Vagina (tissue), 2 donors: Measurements from ENCODE around the gene BRD7. TPM values are rescaled to one million over a fixed set of nuclear protein-coding genes. Genes with fewer than 3 reads are reported as not detected.

ENCODE experiments used
- DNase-seq, 2 donors: peaks; one replicate each; pipeline ENCODE4 v3.0.0-alpha.2; 2017; ENCODE audit errors: extremely low spot score in 2 of 2
- H3K27ac ChIP-seq: fragments of 200-600 bp; sonication (generic); one replicate; pipeline ENCODE4 v1.5.1; 2019
- H3K27me3 ChIP-seq: fragments of 200-600 bp; sonication (generic); one replicate; pipeline ENCODE4 v1.5.1; 2019
- H3K36me3 ChIP-seq, 2 donors: fragments of 200-600 bp; sonication (generic); one replicate each; pipeline ENCODE4 v1.5.1; 2017 to 2019
- H3K4me1 ChIP-seq: fragments of 200-600 bp; sonication (generic); one replicate; pipeline ENCODE4 v1.5.1; 2019
- H3K4me3 ChIP-seq, 2 donors: fragments of 200-600 bp; sonication (generic); 1 replicate in 1 of 2; 2 replicates in 1 of 2; pipeline ENCODE4 v1.5.1; 2016 to 2019
- H3K9me3 ChIP-seq: fragments of 200-600 bp; sonication (generic); one replicate; pipeline ENCODE4 v1.5.1; 2019
- CTCF ChIP-seq, 3 experiments: fragments of 450-650 bp in 2 of 3; fragments of 200-600 bp in 1 of 3; sonication (generic) in 1 of 3; IDR thresholded peaks; one replicate each; pipeline ENCODE4 v1.5.1; 2017 to 2019; ENCODE audit warnings: antibody characterized with exemption in 3 of 3, mild to moderate bottlenecking in 2 of 3, moderate library complexity in 2 of 3
- POLR2A ChIP-seq, 2 donors: fragments of 450-650 bp; IDR thresholded peaks; one replicate each; pipeline ENCODE4 v1.6.1; 2017; ENCODE audit warnings: antibody characterized with exemption in 2 of 2, mild to moderate bottlenecking in 2 of 2, moderate library complexity in 2 of 2
- POLR2AphosphoS5 ChIP-seq, 2 donors: sonication (generic); formaldehyde crosslinking; IDR thresholded peaks; one replicate each; pipeline ENCODE4 v1.9.0; 2017; ENCODE audit warnings: antibody characterized with exemption in 2 of 2, mild to moderate bottlenecking in 2 of 2, low read depth in 1 of 2; ENCODE audit not compliant: insufficient read depth in 1 of 2
- intact Hi-C: fragments of 100-400 bp; cut with DNase I; formaldehyde crosslinking; loops from one replicate; pipeline ENCODE4 v1.15.1; 2023
- total RNA-seq: library from RNA; depleted of rRNA; stranded (reverse); fragments of >200 nt; gene quantifications from one replicate; pipeline ENCODE4 v1.2.3, GENCODE V29; 2016

BRD7 gene
- total RNA-seq, 1 donor from 2014 or later = 49.6 TPM

GRCh38 chr16:50279504-50279865 lies 89.3 kb downstream of the BRD7 start:
- no peak for DNase-seq
- H3K27me3 ChIP-seq = no peaks in the 10 kb centered on the region
- no peak overlapping the region for H3K4me3 ChIP-seq
- no peak for TF ChIP-seq POLR2AphosphoS5 (IDR thresholded peaks at IDR 0.05; ENCODE audit: insufficient read depth in 1 of 2, low read depth in 1 of 2)
- no peak for TF ChIP-seq CTCF (IDR thresholded peaks at IDR 0.05)
- TF ChIP-seq POLR2A (IDR thresholded peaks at IDR 0.05) = no peak
- no peaks in the 10 kb centered on the region for H3K36me3 ChIP-seq
- H3K9me3 ChIP-seq = no peaks in the 10 kb centered on the region
- H3K4me1 ChIP-seq = peaks cover 21% of the 10 kb centered on the region
- H3K27ac ChIP-seq = no peak overlapping the region
- intact Hi-C loops = no loop called here

- Histone ChIP-seq H3K36me3 (no peaks in the 10 kb centered on the region), H3K27me3 (no peaks in the 10 kb centered on the region), H3K27ac (no peak overlapping the region), H3K4me3 (no peak overlapping the region), H3K9me3 (no peaks in the 10 kb centered on the region), H3K4me1 (peaks cover 9% of the 10 kb centered on the region)
- TF ChIP-seq CTCF (IDR thresholded peaks at IDR 0.05) = no peak
- TF ChIP-seq POLR2AphosphoS5 (IDR thresholded peaks at IDR 0.05; ENCODE audit: insufficient read depth in 1 of 2, low read depth in 1 of 2) = no peak
- TF ChIP-seq POLR2A (IDR thresholded peaks at IDR 0.05) = no peak
- intact Hi-C loops = no loop called here
- no peak for DNase-seq
These were observed 90.5 kb downstream of the BRD7 start for GRCh38 chr16:50278251-50278650.

- no peaks in the 10 kb centered on the region for H3K36me3 ChIP-seq
- DNase-seq = no peak
- TF ChIP-seq POLR2AphosphoS5 (IDR thresholded peaks at IDR 0.05; ENCODE audit: insufficient read depth in 1 of 2, low read depth in 1 of 2) = no peak
- no peak for TF ChIP-seq POLR2A (IDR thresholded peaks at IDR 0.05)
- TF ChIP-seq CTCF (IDR thresholded peaks at IDR 0.05) = no peak
- no peaks in the 10 kb centered on the region for H3K9me3 ChIP-seq
- no peak overlapping the region for H3K27ac ChIP-seq
- H3K4me3 ChIP-seq = no peak overlapping the region
- peaks cover 4% of the 10 kb centered on the region for H3K4me1 ChIP-seq
- no peaks in the 10 kb centered on the region for H3K27me3 ChIP-seq
- intact Hi-C loops = no loop called here
These were observed 91.8 kb downstream of the BRD7 start for GRCh38 chr16:50276801-50277555.

- Histone ChIP-seq H3K27me3 (no peaks in the 10 kb centered on the region), H3K36me3 (no peaks in the 10 kb centered on the region), H3K9me3 (no peaks in the 10 kb centered on the region), H3K27ac (no peak overlapping the region), H3K4me1 (peaks cover 4% of the 10 kb centered on the region), H3K4me3 (no peak overlapping the region)
- intact Hi-C loops = no loop called here
- DNase-seq = no peak
- TF ChIP-seq POLR2AphosphoS5 (IDR thresholded peaks at IDR 0.05; ENCODE audit: insufficient read depth in 1 of 2, low read depth in 1 of 2) (no peak), CTCF (IDR thresholded peaks at IDR 0.05) (no peak), POLR2A (IDR thresholded peaks at IDR 0.05) (no peak)
These were observed 92.5 kb downstream of the BRD7 start for GRCh38 chr16:50276326-50276640.

GRCh38 chr16:50275428-50276325 lies 93.1 kb downstream of the BRD7 start:
- no peaks in the 10 kb centered on the region for H3K36me3 ChIP-seq
- H3K27me3 ChIP-seq = no peaks in the 10 kb centered on the region
- H3K9me3 ChIP-seq = no peaks in the 10 kb centered on the region
- H3K4me3 ChIP-seq = no peak overlapping the region
- no peak overlapping the region for H3K27ac ChIP-seq
- TF ChIP-seq POLR2AphosphoS5 (IDR thresholded peaks at IDR 0.05; ENCODE audit: insufficient read depth in 1 of 2, low read depth in 1 of 2) (no peak), POLR2A (IDR thresholded peaks at IDR 0.05) (no peak)
- DNase-seq = no peak
- intact Hi-C loops = no loop called here
- peaks cover 4% of the 10 kb centered on the region for H3K4me1 ChIP-seq
